Loucy (cell line): ENCODE measurements around the gene TRIM63.

ENCODE experiments used
- CTCF ChIP-seq: fragments of 200-600 bp; sonication (generic); conservative IDR thresholded peaks from 2 replicates; pipeline ENCODE4 v1.5.1; 2014; ENCODE audit warnings: mild to moderate bottlenecking, antibody characterized with exemption, low read length
- EZH2phosphoT487 ChIP-seq: fragments of 200-600 bp; IDR thresholded peaks from 2 replicates; pipeline ENCODE4 v1.6.1; 2018; ENCODE audit warnings: antibody characterized with exemption, mild to moderate bottlenecking, moderate library complexity, borderline replicate concordance

- TF ChIP-seq CTCF, result no peak
- TF ChIP-seq EZH2phosphoT487, result no peak
Observed at GRCh38 chr1:26090893-26091292, 23.5 kb upstream of the TRIM63 start.
